Naive thymus-derived CD8-positive, alpha-beta T cell (primary cell): ENCODE data around the gene DNAJB8. TPM values are rescaled to one million over a fixed set of nuclear protein-coding genes. Genes with fewer than 3 reads are reported as not detected.

Experiments
- ATAC-seq, 2 donors: fragments of 150-1000 bp; cut with Tn5 transposase in 1 of 2; sonication (Bioruptor Pico), chemical (Tn5 transposase) in 1 of 2; 1 replicate in 1 of 2; 2 replicates in 1 of 2; pipeline ENCODE4 v1.10.0; 2021; ENCODE audit warnings: mild to moderate bottlenecking in 2 of 2, moderate library complexity in 2 of 2
- POLR2A ChIA-PET: fragments of 350-600 bp; sonication (Branson Sonifier 250); formaldehyde crosslinking; loops from one replicate; lab custom pipeline; 2021; ENCODE audit warnings: antibody characterized with exemption; lab: Charles Lee
- DNase-seq, 10 donors: peaks; one replicate each; pipeline versions ENCODE4 v3.0.0 to v3.0.0-alpha.2; 2020 to 2022
- H3K27ac Mint-ChIP-seq, 10 donors: one replicate each; pipeline ENCODE4 v1.8.0; 2020 to 2022; ENCODE audit warnings: mild to moderate bottlenecking in 10 of 10, mixed read lengths in 10 of 10, moderate library complexity in 4 of 10, inconsistent platforms in 1 of 10
- H3K27me3 Mint-ChIP-seq, 5 donors: one replicate each; pipeline ENCODE4 v1.8.0; 2021 to 2022; ENCODE audit warnings: mixed read lengths in 5 of 5
- H3K36me3 Mint-ChIP-seq, 3 donors: one replicate each; pipeline ENCODE4 v1.8.0; 2020 to 2022; ENCODE audit warnings: mixed read lengths in 3 of 3, mild to moderate bottlenecking in 2 of 3, inconsistent platforms in 1 of 3
- H3K4me1 Mint-ChIP-seq, 4 donors: one replicate each; pipeline ENCODE4 v1.8.0; 2021 to 2022; ENCODE audit warnings: mixed read lengths in 4 of 4
- H3K4me3 Mint-ChIP-seq, 10 donors: one replicate each; pipeline ENCODE4 v1.8.0; 2020 to 2022; ENCODE audit warnings: mild to moderate bottlenecking in 10 of 10, mixed read lengths in 10 of 10, moderate library complexity in 6 of 10, inconsistent platforms in 1 of 10
- H3K9me3 Mint-ChIP-seq, 9 donors: one replicate each; pipeline ENCODE4 v1.8.0; 2020 to 2022; ENCODE audit warnings: mixed read lengths in 9 of 9, mild to moderate bottlenecking in 3 of 9, inconsistent platforms in 1 of 9, moderate library complexity in 1 of 9
- polyA plus RNA-seq, 3 donors: library from polyadenylated mRNA; unstranded; fragments of 300-500 nt; fragmentation: Illumina TruSeq; gene quantifications; one replicate each; pipeline ENCODE4 v1.2.3, GENCODE V29; 2021
- total RNA-seq, 8 experiments: library from RNA in 2 of 8; stranded (reverse) in 2 of 8; gene quantifications; one replicate each; pipeline ENCODE4 v1.2.3 and lab custom pipeline; 2021 to 2026

The DNAJB8 gene
- total and polyA plus RNA-seq, 5 experiments from 2014 or later = not detected

GRCh38 chr3:128499724-128500275 lies 33.1 kb upstream of the DNAJB8 start:
- peak overlapping the region in 1 of 10 donors; percentile 55 for H3K4me3 Mint-ChIP-seq
- no peak for DNase-seq
- H3K27ac Mint-ChIP-seq = no peak overlapping the region
- ATAC-seq = no peak
- peaks cover 25 to 77% (median 42%) of the 10 kb centered on the region in 5 donors for H3K27me3 Mint-ChIP-seq
- POLR2A ChIA-PET = no interaction called here
- H3K9me3 Mint-ChIP-seq = no peaks in the 10 kb centered on the region
- H3K4me1 Mint-ChIP-seq = peaks cover 4 to 7% (median 5%) of the 10 kb centered on the region in 4 donors
- H3K36me3 Mint-ChIP-seq = no peaks in the 10 kb centered on the region

- Mint-ChIP-seq H3K4me1 (peaks cover 4 to 9% (median 6%) of the 10 kb centered on the region in 4 donors), H3K27me3 (peaks cover 31 to 85% (median 48%) of the 10 kb centered on the region in 5 donors), H3K36me3 (no peaks in the 10 kb centered on the region), H3K27ac (peak overlapping the region in 2 of 10 donors; percentile 17 to 66), H3K9me3 (no peaks in the 10 kb centered on the region), H3K4me3 (peak overlapping the region; percentile 5 to 77 (median 70))
- POLR2A ChIA-PET = no interaction called here
- DNase-seq = no peak
- no peak for ATAC-seq
Observed at GRCh38 chr3:128498901-128499530, 32.3 kb upstream of the DNAJB8 start.

GRCh38 chr3:128498127-128498626 lies 31.5 kb upstream of the DNAJB8 start:
- Mint-ChIP-seq H3K4me1 (peaks cover 8 to 12% (median 10%) of the 10 kb centered on the region in 4 donors), H3K9me3 (no peaks in the 10 kb centered on the region), H3K27ac (peak overlapping the region in 3 of 10 donors; percentile 17 to 69 (median 66)), H3K27me3 (peaks cover 35 to 93% (median 52%) of the 10 kb centered on the region in 5 donors), H3K36me3 (no peaks in the 10 kb centered on the region), H3K4me3 (peak overlapping the region; percentile 42 to 77 (median 70))
- POLR2A ChIA-PET = no interaction called here
- no peak for ATAC-seq
- DNase-seq = no peak

- POLR2A ChIA-PET = no interaction called here
- Mint-ChIP-seq H3K4me3 (peak overlapping the region; percentile 72 to 89 (median 80)), H3K27ac (peak overlapping the region in 3 of 10 donors; percentile 15 to 74 (median 19)), H3K27me3 (peaks cover 33 to 91% (median 51%) of the 10 kb centered on the region in 5 donors), H3K36me3 (no peaks in the 10 kb centered on the region), H3K9me3 (no peaks in the 10 kb centered on the region), H3K4me1 (peaks cover 8 to 12% (median 10%) of the 10 kb centered on the region in 4 donors)
- DNase-seq (peak; percentile 42 to 83 (median 70)), ATAC-seq (peak; percentile 75 to 82)
Observed at GRCh38 chr3:128497305-128498126, 30.8 kb upstream of the DNAJB8 start.

GRCh38 chr3:128496602-128497304 lies 30.1 kb upstream of the DNAJB8 start:
- H3K27me3 Mint-ChIP-seq = peaks cover 35 to 89% (median 51%) of the 10 kb centered on the region in 5 donors
- peak overlapping the region; percentile 72 to 89 (median 80) for H3K4me3 Mint-ChIP-seq
- DNase-seq (no peak), ATAC-seq (no peak)
- POLR2A ChIA-PET = interaction anchor here (0.8 kb wide), 1 partner anchor 12 kb away, joined by 3 read pairs; no protein-coding TSS in a partner anchor
- H3K4me1 Mint-ChIP-seq = peaks cover 9 to 19% (median 15%) of the 10 kb centered on the region in 4 donors
- no peaks in the 10 kb centered on the region for H3K36me3 Mint-ChIP-seq
- no peaks in the 10 kb centered on the region for H3K9me3 Mint-ChIP-seq
- peak overlapping the region in 1 of 10 donors; percentile 15 for H3K27ac Mint-ChIP-seq

GRCh38 chr3:128496019-128496601 lies 29.4 kb upstream of the DNAJB8 start:
- DNase-seq (no peak), ATAC-seq (no peak)
- H3K9me3 Mint-ChIP-seq = no peaks in the 10 kb centered on the region
- peak overlapping the region in 2 of 10 donors; percentile 4 to 8 for H3K27ac Mint-ChIP-seq
- H3K27me3 Mint-ChIP-seq = peaks cover 38 to 89% (median 54%) of the 10 kb centered on the region in 5 donors
- peak overlapping the region; percentile 32 to 81 (median 52) for H3K4me3 Mint-ChIP-seq
- no peaks in the 10 kb centered on the region for H3K36me3 Mint-ChIP-seq
- peaks cover 9 to 24% (median 18%) of the 10 kb centered on the region in 4 donors for H3K4me1 Mint-ChIP-seq
- POLR2A ChIA-PET = interaction anchor here (0.8 kb wide), 1 partner anchor 12 kb away, joined by 3 read pairs; no protein-coding TSS in a partner anchor

- H3K9me3 Mint-ChIP-seq = no peaks in the 10 kb centered on the region
- peak overlapping the region in 7 of 10 donors; percentile 1 to 81 (median 36) for H3K4me3 Mint-ChIP-seq
- peaks cover 36 to 83% (median 51%) of the 10 kb centered on the region in 5 donors for H3K27me3 Mint-ChIP-seq
- H3K4me1 Mint-ChIP-seq = peaks cover 9 to 24% (median 22%) of the 10 kb centered on the region in 4 donors
- no peaks in the 10 kb centered on the region for H3K36me3 Mint-ChIP-seq
- peak overlapping the region in 1 of 10 donors; percentile 8 for H3K27ac Mint-ChIP-seq
- peak in 1 of 10 donors; percentile 15 for DNase-seq
- POLR2A ChIA-PET = no interaction called here
- ATAC-seq = no peak
Observed at GRCh38 chr3:128495435-128495970, 28.8 kb upstream of the DNAJB8 start.

- H3K4me1 Mint-ChIP-seq = peaks cover 12 to 35% (median 29%) of the 10 kb centered on the region in 4 donors
- POLR2A ChIA-PET = no interaction called here
- H3K9me3 Mint-ChIP-seq = no peaks in the 10 kb centered on the region
- ATAC-seq = no peak
- peaks cover 36 to 82% (median 48%) of the 10 kb centered on the region in 5 donors for H3K27me3 Mint-ChIP-seq
- peak overlapping the region in 3 of 10 donors; percentile 43 to 54 (median 48) for H3K4me3 Mint-ChIP-seq
- H3K36me3 Mint-ChIP-seq = no peaks in the 10 kb centered on the region
- DNase-seq = no peak
- H3K27ac Mint-ChIP-seq = no peak overlapping the region
Observed at GRCh38 chr3:128494367-128494650, 27.6 kb upstream of the DNAJB8 start.

- H3K27ac Mint-ChIP-seq = no peak overlapping the region
Observed at GRCh38 chr3:128493570-128494366, 27.1 kb upstream of the DNAJB8 start.

GRCh38 chr3:128492671-128493569 lies 26.2 kb upstream of the DNAJB8 start, which contains the start of gene GATA2:
Gene GATA2 (minus strand): TSS chr3:128493201. CDS start chr3:128487031, 6,170 bp downstream.
- Mint-ChIP-seq H3K4me1 (peaks cover 10 to 40% (median 31%) of the 10 kb centered on the region in 4 donors), H3K27me3 (peaks cover 28 to 82% (median 39%) of the 10 kb centered on the region in 5 donors), H3K9me3 (no peaks in the 10 kb centered on the region), H3K27ac (no peak within 1 kb of the TSS), H3K4me3 (peak within 1 kb of the TSS; percentile 19 to 69 (median 66)), H3K36me3 (no peaks in the 10 kb centered on the region)
- POLR2A ChIA-PET = no interaction called here
- ATAC-seq (peak; percentile 38 to 46), DNase-seq (peak in 4 of 10 donors; percentile 23 to 36 (median 32))

More at GRCh38 chr3:128493570-128494366, 27.1 kb upstream of the DNAJB8 start:
- no peaks in the 10 kb centered on the region for H3K36me3 Mint-ChIP-seq
- no peaks in the 10 kb centered on the region for H3K9me3 Mint-ChIP-seq
- peaks cover 31 to 82% (median 46%) of the 10 kb centered on the region in 5 donors for H3K27me3 Mint-ChIP-seq
- ATAC-seq (no peak), DNase-seq (peak in 1 of 10 donors; percentile 15)
- peaks cover 12 to 37% (median 29%) of the 10 kb centered on the region in 4 donors for H3K4me1 Mint-ChIP-seq
- H3K4me3 Mint-ChIP-seq = peak overlapping the region in 9 of 10 donors; percentile 52 to 69 (median 66)
- POLR2A ChIA-PET = no interaction called here
